Measurements from ENCODE around the gene KRCC1.
"Not testable (repeated sequence)": the region's sequence is repeated elsewhere in the genome, so short reads cannot be mapped to it uniquely, and the experiment has no call there.

Gene KRCC1

GRCh38 chr2:88042476-88042875 lies 13.1 kb downstream of the KRCC1 start:
- DNase-seq (ENCODE audit: low spot score) (no peak), FAIRE-seq (no peak)

DNA sequence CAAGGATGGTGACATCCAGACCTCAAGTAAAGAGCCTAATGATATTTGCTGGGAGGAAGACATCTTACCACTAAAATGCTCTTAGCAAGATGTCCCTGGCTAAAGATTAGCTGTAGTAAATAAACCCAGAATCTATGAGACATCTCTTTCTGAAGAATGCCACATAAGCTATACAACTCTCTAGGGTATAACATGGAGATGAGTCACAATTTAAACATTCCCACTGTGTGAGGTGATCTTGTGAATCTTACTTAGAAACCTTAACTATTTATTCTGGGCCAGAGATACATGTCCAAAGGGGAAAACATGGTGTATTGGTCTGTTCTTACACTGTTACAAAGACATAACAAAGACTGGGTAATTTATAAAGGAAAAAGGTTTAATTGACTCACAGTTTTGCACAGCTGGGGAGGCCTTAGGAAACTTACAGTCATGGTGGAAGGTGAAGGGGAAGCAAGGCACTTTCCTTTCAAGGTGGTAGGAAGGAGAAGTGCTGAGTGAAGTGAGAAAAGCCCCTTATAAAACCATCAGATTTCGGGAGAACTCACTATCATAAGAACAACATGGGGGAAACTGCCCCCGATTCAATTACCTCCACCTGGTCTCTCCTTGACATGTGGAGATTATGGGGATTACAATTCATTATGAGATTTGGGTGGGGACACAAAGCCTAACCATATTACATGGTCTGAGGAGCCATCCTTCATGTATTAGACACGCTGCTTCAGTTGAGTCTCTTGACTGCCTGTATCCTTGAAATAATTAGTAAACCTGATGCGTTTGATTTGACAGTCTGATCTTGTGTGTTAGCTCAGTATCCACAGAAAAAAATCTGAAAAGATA lies 17.1 kb downstream of the KRCC1 start:
- DNase-seq (ENCODE audit: low spot score) (peak; percentile 56), FAIRE-seq (no peak)

DNA sequence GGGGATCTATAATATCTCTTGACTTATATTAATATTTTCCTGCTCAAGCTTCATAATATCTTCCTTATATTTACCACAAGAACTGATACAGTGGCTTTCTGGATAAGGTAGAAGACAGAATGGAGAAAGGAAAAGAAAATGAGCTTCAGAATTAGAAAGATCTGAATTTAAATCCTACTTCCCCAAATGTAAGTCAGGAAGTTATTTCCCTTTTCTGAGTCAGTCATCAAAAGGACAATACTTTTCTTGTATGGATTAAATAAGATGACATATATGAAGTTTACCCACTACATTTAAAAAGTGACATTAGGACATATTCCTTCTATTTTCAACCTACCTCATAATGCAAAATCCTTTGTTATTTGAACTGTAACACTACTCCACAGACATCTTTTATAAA lies 19.0 kb downstream of the KRCC1 start:
- FAIRE-seq (no peak), DNase-seq (ENCODE audit: low spot score) (no peak)

DNA sequence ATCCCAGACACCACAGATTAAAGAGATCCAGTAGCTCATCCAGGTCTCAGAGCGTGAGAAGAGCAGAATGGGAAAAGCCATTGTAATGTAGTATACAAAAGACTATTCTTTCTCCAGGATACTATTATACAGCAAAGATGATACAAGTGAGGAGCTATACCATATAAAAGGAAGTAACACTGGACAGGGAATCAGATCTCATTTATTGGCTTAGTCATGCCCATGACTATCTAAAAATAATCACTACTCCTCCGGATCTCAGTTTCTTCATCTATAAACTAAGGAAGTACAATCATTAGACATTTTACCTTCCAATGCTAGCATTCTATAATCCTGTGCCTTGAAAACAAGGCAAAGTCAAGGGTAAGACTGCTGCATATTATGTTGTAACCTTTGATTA lies 19.4 kb downstream of the KRCC1 start:
- DNase-seq (ENCODE audit: low spot score) (no peak), FAIRE-seq (no peak)

GRCh38 chr2:88032070-88032702 lies 23.4 kb downstream of the KRCC1 start:
- no peak for FAIRE-seq
- no peak for DNase-seq (ENCODE audit: low spot score)

- no peak for FAIRE-seq
- DNase-seq (ENCODE audit: low spot score), result no peak
Measured at GRCh38 chr2:88028931-88029330, 26.7 kb downstream of the KRCC1 start.

DNA sequence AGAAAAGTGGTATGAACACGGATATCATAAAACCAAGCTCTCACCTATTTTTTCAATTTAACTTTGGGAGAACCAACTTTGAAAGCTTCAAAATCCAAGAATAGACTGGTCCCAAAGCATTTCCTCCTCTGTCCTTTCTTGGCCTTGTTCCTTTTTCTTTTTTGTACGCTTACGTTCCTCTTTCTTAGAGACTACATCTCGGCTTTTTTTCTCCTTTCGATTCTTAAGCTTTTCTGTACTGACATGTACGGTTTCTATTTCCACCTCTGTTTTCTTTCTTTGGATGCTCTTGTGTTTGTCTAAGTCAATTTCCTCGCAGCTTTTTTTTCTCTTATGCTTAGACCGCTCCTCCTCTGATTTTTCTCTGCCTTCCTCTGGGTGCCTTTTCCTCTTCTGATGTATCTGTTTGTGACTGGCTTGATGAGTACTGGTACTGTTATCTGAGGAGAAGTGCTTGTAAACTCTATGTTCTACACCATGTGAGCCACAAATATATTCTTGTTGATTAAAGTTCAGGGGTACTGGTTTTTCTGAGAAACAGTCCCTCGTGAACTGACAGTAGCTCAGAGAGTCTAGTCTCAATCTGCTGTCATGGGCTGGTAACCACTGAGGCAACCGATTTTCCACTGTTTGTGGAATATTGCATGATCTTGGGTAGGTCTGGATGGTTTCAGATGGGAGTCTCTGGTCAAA lies 27.7 kb downstream of the KRCC1 start:
- DNase-seq (ENCODE audit: low spot score) (no peak), FAIRE-seq (no peak)

GRCh38 chr2:88024509-88024908 lies 31.1 kb downstream of the KRCC1 start:
- FAIRE-seq (no peak), DNase-seq (ENCODE audit: low spot score) (no peak)

DNA sequence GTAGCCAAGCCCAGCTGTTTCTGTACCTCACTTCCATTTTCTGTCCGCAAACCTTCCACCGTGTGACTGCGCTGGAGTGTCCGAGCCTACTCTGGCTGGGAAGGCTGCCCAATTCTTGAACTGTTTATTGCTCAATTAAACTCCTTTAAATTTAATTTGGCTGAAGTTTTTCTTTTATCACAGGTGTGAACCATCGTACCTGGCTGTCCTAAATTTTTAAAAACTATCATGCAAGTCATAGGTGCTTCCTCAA lies 33.0 kb downstream of the KRCC1 start:
- DNase-seq (ENCODE audit: low spot score) (no peak), FAIRE-seq (no peak)

GRCh38 chr2:88019985-88020384 lies 35.6 kb downstream of the KRCC1 start:
- no peak for DNase-seq (ENCODE audit: low spot score)
- no peak for FAIRE-seq

DNA sequence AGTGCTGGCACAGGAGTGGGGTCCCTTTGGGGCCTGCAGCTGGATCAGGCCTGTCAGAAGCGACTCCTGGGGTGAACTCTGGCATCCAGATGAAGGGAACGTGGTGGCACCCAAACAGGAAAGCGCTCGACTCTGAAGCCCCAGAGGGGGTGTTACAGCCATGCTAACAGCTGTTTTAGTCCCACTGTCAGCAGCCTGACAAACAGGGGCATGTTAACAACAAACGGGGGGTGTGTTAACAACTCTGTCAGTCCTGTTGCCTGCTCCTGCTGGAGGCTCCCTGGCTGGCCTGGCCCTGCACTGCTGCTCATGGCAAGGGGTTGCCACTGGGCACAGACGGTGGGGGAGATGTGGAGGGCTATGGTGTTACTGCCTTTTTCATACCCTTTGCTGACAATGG lies 36.7 kb downstream of the KRCC1 start:
- DNase-seq (ENCODE audit: low spot score), result no peak
- no peak for FAIRE-seq

DNA sequence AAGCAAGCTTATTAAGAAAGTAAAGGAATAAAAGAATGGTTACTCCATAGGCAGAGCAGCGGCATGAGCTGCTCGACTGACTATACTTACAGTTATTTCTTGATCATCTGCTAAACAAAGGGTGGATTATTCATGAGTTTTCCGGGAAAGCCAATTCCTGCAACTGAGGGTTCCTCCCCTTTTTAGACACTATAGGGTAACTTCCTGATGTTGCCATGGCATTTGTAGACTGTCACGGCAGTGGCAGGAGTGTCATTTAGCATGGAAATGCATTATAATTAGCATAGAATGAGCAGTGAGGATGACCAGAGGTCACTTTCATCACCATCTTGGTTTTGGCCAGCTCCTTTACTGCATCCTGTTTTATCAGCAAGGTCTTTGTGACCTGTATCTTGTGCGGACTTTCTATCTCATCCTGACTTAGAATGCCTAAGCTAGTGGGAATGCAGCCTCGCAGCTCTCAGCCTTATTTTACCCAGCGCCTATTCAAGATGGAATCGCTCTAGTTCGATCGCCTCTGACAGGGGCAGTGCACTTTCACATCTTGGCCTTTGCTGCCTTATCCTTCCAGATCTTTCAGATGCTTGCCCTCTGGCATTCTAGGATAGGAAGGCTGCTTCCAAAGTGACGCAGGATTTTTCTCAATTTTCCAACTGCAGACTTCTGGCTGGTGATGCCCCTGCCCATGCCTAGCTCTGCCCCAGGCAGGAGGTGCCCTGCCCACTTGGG lies 37.3 kb downstream of the KRCC1 start:
- not testable (repeated sequence) for DNase-seq (ENCODE audit: low spot score); FAIRE-seq

- not testable (repeated sequence) for FAIRE-seq; DNase-seq (ENCODE audit: low spot score)
Measured at GRCh38 chr2:88017780-88018038, 37.9 kb downstream of the KRCC1 start.

DNA sequence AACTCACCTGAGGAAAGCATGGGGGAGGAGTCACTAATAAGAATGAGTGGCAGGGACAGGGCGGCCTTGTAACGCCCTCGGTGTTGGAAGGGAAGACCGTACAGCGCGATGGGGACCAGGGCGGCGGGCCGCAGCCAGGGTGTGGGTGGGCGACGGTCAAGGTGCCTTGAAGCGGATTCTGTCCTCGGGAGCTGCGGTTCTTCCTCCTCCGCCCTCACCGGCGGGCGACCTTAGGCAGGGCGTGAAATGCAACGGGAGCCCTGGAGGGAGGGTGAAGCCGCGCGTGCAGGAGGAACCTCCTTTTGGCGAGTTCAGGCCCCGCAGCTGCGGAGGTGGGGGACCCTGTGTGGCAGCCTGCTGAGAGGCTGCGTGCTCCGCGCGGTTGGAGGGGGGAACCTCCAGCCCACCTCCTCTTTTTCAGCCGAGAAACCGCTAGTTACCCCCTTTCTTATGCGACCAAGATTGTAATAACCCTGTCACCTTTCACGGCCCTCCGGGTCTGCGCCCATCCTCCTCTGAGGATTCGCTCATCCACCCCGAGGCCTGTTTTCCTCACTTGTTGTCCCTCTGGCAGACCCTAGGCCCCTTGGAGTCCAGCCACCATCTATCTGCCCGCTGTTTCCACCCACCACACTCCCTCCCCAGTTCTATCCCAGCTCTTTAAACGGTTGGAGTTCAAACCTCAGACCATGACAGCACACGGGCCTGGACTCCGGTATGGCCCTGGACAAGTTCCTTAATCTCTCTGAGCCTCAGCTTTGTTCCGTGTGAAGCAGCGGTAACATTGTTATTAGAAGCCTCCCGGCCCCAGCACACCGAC lies 38.4 kb downstream of the KRCC1 start:
- DNase-seq (ENCODE audit: low spot score) (peak; percentile 26), FAIRE-seq (no peak)

- DNase-seq (ENCODE audit: low spot score) (peak; percentile 30), FAIRE-seq (no peak)
Measured at GRCh38 chr2:88016086-88016959, 39.3 kb downstream of the KRCC1 start, which contains the start of gene RNU2-63P. Gene RNU2-63P, minus strand, starts transcription at chr2:88016547.

DNA sequence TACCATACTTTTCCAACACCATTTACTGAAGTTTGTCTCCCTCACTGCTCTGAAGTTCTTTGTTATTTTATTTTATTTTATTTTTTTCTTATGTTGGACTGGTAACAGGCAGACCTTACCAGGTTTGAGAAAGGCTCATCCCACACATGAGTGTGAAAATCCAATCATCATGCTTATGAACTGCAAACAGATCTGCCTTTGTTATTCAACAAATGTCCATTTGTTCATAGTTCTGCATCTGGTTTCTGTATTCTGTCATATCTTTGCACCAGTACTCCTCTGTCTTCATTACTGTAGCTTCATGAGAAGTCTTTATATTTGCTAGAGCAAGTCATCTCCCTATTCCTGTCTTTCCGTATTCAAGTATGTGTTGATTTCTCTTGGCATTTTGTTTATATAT lies 44.6 kb downstream of the KRCC1 start:
- FAIRE-seq, result no peak
- no peak for DNase-seq (ENCODE audit: low spot score)

DNA sequence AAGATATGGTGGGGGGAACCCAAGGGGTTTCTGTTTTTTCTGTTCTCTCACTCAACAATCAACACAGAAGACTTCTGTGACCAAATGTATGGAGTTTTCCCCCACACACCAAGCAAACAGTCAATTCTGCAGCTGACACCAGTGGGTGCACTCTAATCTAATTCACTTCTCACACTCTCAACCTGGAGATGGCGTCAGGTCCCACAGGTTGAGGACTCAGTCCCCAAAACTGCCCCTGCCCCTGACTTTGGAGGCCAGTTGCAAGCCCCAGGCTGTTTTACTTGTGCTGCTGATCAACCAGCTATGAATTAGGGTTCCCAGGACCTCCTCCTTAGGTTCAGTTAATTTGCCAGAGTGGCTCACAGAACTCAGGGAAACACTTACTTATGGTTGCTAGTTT lies 45.4 kb downstream of the KRCC1 start:
- FAIRE-seq, result no peak

DNA sequence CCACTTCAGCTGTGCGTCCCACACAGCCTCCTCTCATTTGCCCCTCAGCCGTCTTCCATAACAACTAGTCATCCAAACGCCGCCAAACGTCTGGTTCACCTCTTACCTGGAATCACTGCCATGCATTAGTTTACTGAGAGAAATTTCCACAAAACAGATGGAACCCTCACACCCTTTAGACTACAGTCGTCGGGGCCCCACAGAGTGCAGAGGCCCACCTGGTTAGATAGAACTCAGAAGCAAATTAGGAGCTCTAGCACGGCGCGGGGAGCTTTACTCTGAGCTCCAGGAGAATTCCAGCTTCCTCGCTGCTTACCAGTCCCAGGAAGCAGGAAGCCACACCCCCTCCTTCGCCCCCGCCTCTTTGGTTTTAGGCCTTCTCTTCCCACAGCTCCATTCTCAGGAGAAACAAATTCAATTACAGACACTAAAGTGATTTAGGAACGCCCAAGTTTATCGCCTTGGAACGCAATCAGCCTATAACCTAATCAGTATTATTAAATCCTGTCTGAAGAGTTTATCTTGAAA lies 48.6 kb downstream of the KRCC1 start:
- no peak for DNase-seq (ENCODE audit: low spot score)
- no peak for FAIRE-seq

More for the DNA sequence above, 45.4 kb downstream of the KRCC1 start:
- DNase-seq (ENCODE audit: low spot score), result no peak

GRCh38 chr2:88005776-88006175 lies 49.8 kb downstream of the KRCC1 start:
- DNase-seq (ENCODE audit: low spot score), result no peak
- FAIRE-seq, result no peak

Data from urothelium cell line (cell line).